Measurements from ENCODE around the gene CAND1. TPM values are rescaled to one million over a fixed set of nuclear protein-coding genes. Genes with fewer than 3 reads are reported as not detected.

Gene CAND1
- total RNA-seq, 1 experiment from 2014 or later: 160 TPM

GRCh38 chr12:67348683-67349082 is 79.5 kb downstream of the CAND1 start:
- ChIA-PET CTCF (no interaction called here), POLR2A (no interaction called here)
- Mint-ChIP-seq H3K4me1 (ENCODE audit: insufficient read depth, unreplicated experiment) (no peaks in the 10 kb centered on the region), H3K4me3 (ENCODE audit: unreplicated experiment) (no peak overlapping the region), H3K36me3 (ENCODE audit: insufficient read depth, unreplicated experiment) (no peaks in the 10 kb centered on the region), H3K9me3 (ENCODE audit: unreplicated experiment) (no peaks in the 10 kb centered on the region), H3K27ac (ENCODE audit: low read depth, unreplicated experiment) (no peak overlapping the region), H3K27me3 (ENCODE audit: insufficient read depth, unreplicated experiment) (no peaks in the 10 kb centered on the region)
- DNase-seq (ENCODE audit: unreplicated experiment): no peak
- no TSS peak for BruUV-seq (replicated peaks)
- TF ChIP-seq CTCF (IDR thresholded peaks at IDR 0.05; ENCODE audit: unreplicated experiment): no peak
- intact Hi-C loops (cut with micrococcal nuclease): no loop called here

- Mint-ChIP-seq H3K36me3 (ENCODE audit: insufficient read depth, unreplicated experiment) (no peaks in the 10 kb centered on the region), H3K27ac (ENCODE audit: low read depth, unreplicated experiment) (no peak overlapping the region), H3K4me3 (ENCODE audit: unreplicated experiment) (no peak overlapping the region), H3K9me3 (ENCODE audit: unreplicated experiment) (no peaks in the 10 kb centered on the region), H3K4me1 (ENCODE audit: insufficient read depth, unreplicated experiment) (peaks cover 15% of the 10 kb centered on the region), H3K27me3 (ENCODE audit: insufficient read depth, unreplicated experiment) (no peaks in the 10 kb centered on the region)
- ChIA-PET POLR2A (no interaction called here), CTCF (interaction anchor here (0.6 to 5.1 kb wide), 3 partner anchors 88 to 962 kb away, joined by 4 to 62 read pairs (median 5); no protein-coding TSS in a partner anchor)
- BruUV-seq (replicated peaks): no TSS peak
- no peak for DNase-seq (ENCODE audit: unreplicated experiment)
- TF ChIP-seq CTCF (IDR thresholded peaks at IDR 0.05; ENCODE audit: unreplicated experiment): no peak
- intact Hi-C loops (cut with micrococcal nuclease): no loop called here
Observed at GRCh38 chr12:67352682-67353081, 83.5 kb downstream of the CAND1 start.

- CTCF ChIA-PET: interaction anchor here (0.5 to 5.1 kb wide), 15 partner anchors 9 to 594 kb away, joined by 3 to 62 read pairs (median 4); no protein-coding TSS in a partner anchor
- no peak for TF ChIP-seq CTCF (IDR thresholded peaks at IDR 0.05; ENCODE audit: unreplicated experiment)
- no peaks in the 10 kb centered on the region for H3K36me3 Mint-ChIP-seq (ENCODE audit: insufficient read depth, unreplicated experiment)
- no peak for DNase-seq (ENCODE audit: unreplicated experiment)
- no TSS peak for BruUV-seq (replicated peaks)
- intact Hi-C loops (cut with micrococcal nuclease): no loop called here
- POLR2A ChIA-PET: interaction anchor here (1.5 kb wide), 1 partner anchor 85 kb away, joined by 7 read pairs; the partner anchor contains the start of gene CAND1
- H3K27me3 Mint-ChIP-seq (ENCODE audit: insufficient read depth, unreplicated experiment): no peaks in the 10 kb centered on the region
- H3K4me3 Mint-ChIP-seq (ENCODE audit: unreplicated experiment): no peak overlapping the region
- no peaks in the 10 kb centered on the region for H3K9me3 Mint-ChIP-seq (ENCODE audit: unreplicated experiment)
- H3K27ac Mint-ChIP-seq (ENCODE audit: low read depth, unreplicated experiment): no peak overlapping the region
- H3K4me1 Mint-ChIP-seq (ENCODE audit: insufficient read depth, unreplicated experiment): peaks cover 15% of the 10 kb centered on the region
Observed at GRCh38 chr12:67354322-67354721, 85.2 kb downstream of the CAND1 start.

GRCh38 chr12:67354966-67355365 is 85.8 kb downstream of the CAND1 start:
- BruUV-seq (replicated peaks): no TSS peak
- DNase-seq (ENCODE audit: unreplicated experiment): no peak
- POLR2A ChIA-PET: interaction anchor here (0.6 to 1.5 kb wide), 4 partner anchors 86 to 645 kb away, joined by 3 to 7 read pairs (median 4); partner anchors contain the start of gene CAND1
- H3K27me3 Mint-ChIP-seq (ENCODE audit: insufficient read depth, unreplicated experiment): no peaks in the 10 kb centered on the region
- peaks cover 15% of the 10 kb centered on the region for H3K4me1 Mint-ChIP-seq (ENCODE audit: insufficient read depth, unreplicated experiment)
- CTCF ChIA-PET: interaction anchor here (0.5 to 5.1 kb wide), 18 partner anchors 9 to 591 kb away, joined by 3 to 62 read pairs (median 4); no protein-coding TSS in a partner anchor
- no peak overlapping the region for H3K4me3 Mint-ChIP-seq (ENCODE audit: unreplicated experiment)
- no peaks in the 10 kb centered on the region for H3K36me3 Mint-ChIP-seq (ENCODE audit: insufficient read depth, unreplicated experiment)
- intact Hi-C loops (cut with micrococcal nuclease): loop anchor here (5.0 kb wide), 1 partner anchor 962 kb away; no protein-coding TSS in a partner anchor
- TF ChIP-seq CTCF (IDR thresholded peaks at IDR 0.05; ENCODE audit: unreplicated experiment): no peak
- H3K27ac Mint-ChIP-seq (ENCODE audit: low read depth, unreplicated experiment): no peak overlapping the region
- H3K9me3 Mint-ChIP-seq (ENCODE audit: unreplicated experiment): no peaks in the 10 kb centered on the region
